GM13977 (cell line): Measurements from ENCODE around the gene HOXB7.

ENCODE experiments used
- DNase-seq: peaks from one replicate; pipeline ENCODE4 v3.0.0; 2012; ENCODE audit warnings: low spot score
- in situ Hi-C: fragments of 300-500 bp; cut with MboI; formaldehyde crosslinking; loops from one replicate; pipeline ENCODE4 v1.12.0; 2022; ENCODE audit warnings: low sequenced_read_pairs, low pct_unique_long_range_greater_than_20kb, mixed read lengths, inconsistent platforms; ENCODE audit not compliant: unreplicated experiment
- TF ChIP-seq, protein P1 (sequence below): IDR thresholded peaks from 2 replicates; pipeline ENCODE4 v1.5.1; 2012; ENCODE audit warnings: mild to moderate bottlenecking, control low read depth; ENCODE audit not compliant: insufficient read depth; ENCODE audit errors: extremely low read depth, missing control alignments

HOXB7 gene

DNA sequence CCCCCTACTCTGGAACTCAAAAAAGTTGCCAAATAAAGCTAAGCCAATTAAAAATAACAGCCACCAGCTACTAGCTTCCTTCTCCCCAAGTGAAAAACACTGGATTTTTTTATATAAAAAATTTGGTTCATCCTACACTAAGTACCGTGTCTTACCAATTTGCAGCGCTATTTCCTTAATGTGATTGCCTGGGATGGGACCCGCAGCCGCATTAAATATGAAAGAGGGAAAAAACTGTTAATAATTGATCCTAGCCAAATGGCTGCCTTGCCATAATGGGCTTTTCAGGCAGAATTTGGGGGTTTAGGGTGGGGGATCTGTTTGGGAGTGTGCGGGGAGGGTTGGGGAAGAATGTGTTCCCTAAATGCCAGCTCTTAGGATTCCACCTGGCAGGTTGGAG, 13.3 kb upstream of the HOXB7 start:
- in situ Hi-C loops, result no loop called here
- TF ChIP-seq, protein P1, sequence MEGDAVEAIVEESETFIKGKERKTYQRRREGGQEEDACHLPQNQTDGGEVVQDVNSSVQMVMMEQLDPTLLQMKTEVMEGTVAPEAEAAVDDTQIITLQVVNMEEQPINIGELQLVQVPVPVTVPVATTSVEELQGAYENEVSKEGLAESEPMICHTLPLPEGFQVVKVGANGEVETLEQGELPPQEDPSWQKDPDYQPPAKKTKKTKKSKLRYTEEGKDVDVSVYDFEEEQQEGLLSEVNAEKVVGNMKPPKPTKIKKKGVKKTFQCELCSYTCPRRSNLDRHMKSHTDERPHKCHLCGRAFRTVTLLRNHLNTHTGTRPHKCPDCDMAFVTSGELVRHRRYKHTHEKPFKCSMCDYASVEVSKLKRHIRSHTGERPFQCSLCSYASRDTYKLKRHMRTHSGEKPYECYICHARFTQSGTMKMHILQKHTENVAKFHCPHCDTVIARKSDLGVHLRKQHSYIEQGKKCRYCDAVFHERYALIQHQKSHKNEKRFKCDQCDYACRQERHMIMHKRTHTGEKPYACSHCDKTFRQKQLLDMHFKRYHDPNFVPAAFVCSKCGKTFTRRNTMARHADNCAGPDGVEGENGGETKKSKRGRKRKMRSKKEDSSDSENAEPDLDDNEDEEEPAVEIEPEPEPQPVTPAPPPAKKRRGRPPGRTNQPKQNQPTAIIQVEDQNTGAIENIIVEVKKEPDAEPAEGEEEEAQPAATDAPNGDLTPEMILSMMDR, result no peak
- DNase-seq, result no peak

DNA sequence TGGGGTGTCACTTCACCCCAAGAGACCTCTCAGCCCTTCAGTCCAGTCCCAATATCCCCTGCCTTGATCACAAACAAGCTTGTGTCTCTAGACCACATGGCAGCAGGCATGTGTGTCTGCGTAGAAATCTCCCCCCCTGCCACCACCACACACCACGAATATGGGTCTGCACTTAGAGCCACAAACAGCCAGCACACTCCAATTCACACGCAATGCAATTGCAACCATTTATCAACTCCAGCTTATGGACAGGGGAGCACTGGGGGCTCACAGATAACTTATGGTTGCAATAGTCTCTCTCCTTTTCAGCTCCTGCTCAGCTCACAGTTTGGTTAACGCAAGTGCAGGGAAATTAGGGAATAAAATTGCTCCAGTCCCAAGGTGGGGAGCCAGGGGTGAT, 12.8 kb upstream of the HOXB7 start:
- TF ChIP-seq, protein P1, result no peak
- DNase-seq, result no peak
- in situ Hi-C loops, result no loop called here

DNA sequence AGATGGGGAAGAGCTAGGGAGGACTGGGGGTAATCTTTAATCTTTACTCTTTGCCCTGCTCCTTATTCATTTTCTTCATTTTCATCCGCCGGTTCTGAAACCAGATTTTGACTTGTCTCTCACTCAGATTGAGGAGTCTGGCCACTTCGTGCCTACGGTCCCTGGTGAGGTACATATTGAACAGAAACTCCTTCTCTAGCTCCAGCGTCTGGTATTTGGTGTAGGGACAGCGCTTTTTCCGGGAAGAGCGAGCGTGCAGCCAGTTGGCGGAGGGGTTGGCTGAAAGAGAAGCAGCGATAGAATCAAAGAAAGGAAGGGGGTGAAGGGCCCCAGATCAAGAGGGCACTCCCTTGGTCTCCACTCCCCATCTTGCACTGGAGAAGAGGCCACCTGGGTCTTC, 12.0 kb upstream of the HOXB7 start:
- TF ChIP-seq, protein P1, result no peak
- no peak for DNase-seq
- in situ Hi-C loops, result no loop called here

DNA sequence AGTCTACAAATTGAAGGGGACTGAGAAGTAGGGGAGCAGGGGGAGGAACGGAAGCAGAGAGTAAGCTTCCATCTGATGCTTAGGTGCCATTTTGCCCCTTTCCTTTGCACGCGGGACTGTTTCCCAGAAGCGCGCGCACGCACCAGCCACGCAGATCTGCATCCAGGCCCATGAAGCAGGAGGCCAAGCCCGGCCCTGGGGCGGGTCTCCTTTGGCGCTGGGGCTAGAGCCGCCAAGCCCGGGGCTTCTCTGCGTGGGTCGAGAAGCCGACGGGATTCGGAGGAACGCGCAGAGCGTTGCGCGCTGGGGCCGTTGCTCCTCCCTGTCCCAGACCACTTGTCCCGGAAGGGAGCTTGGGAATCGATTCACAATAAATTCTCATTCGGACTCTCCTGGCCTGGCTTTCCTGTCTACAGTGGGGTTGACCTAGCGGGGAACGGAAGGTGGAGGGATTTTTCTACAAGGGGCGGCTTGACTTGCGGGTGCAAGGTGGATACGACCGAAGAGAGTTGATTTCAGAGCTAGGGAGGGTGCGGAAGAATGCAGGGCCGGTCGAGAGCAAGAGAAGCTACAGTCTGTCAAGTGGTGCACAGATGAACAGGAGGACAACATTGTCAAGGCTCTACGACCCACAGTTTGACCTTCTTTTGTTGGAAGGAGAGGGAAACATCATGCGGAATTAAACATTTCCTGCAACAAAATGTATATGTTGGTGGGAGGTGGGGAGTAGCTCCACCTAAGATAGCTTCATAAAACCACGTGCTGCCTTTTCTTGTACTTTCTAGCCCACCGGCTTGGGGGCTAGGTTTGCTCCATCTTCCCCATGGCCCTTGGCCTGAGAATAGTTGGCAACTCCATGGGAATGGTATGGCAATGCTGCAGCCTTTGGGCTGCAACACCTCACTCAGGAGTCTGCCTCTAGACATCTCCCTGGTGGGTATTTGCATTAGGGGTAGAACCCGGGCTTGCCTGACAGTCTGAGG, 10.9 kb upstream of the HOXB7 start:
- no peak for DNase-seq
- in situ Hi-C loops, result no loop called here
- TF ChIP-seq, protein P1, result no peak

DNA sequence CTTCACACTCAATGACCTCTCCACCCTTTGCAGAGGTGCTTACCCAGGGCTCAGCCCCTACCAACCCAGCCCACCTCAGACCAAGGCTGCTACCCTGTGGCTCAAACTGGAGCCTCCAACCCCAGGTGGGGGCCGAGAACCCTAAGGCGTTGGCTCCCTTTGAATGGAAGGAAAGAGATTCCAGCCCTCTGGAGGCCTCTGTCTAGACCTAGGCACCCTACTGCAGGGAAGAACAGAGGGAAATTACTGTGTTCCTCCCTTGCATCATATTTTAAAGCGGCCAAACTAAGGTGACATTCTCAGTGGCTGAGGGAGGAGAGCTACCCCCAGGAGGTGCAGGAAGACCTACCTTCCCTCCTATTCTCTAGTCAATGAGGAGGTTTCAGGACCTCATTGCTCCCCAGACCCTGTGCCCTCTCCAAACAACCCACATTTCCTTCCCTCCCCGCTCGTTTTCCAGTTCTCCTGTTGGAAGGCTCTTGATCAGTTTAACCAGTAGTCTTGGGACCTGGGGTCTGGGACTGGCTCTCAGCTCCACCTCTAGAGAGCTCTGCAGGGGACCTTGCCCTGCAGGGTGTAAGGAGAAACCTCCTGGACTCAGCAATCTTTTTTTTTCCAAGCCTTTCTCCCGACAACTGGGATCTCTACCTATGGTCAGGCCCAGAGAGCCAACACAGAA, 9.8 kb upstream of the HOXB7 start:
- DNase-seq, result no peak
- TF ChIP-seq, protein P1, result no peak
- in situ Hi-C loops, result no loop called here

DNA sequence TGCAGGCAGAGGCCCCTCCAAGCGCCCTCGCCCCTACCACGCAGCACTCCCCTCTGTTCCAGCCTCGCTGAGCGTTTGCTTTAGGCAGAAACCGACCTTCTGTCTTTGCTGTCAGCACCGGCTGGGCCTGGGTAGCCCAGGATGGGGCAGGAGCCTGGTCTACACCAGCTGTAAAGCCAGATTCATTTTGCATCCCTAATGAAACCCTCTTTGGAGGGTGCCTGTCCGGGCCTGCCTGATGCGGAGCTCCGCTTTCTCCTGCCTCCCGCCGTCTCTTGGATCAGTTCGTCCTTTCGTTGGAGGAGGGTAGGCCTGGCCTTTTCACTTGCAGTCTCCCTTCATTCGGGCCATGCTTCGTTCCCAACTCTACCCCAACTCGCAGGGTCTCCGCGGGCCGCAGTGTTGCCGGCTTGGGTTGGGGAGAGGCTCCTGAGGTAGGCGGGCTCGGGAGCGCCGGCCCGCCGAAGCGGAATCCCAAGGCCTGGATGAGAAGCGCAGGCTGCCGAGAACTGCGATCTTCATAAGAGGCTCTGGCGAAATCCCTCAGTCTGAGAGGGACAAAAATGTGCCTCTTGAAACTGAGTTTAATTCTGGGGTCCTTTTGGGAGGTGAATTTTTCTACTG, 9.1 kb upstream of the HOXB7 start:
- in situ Hi-C loops, result loop anchor here (10.0 kb wide), 1 partner anchor 105 kb away; the partner anchor contains the start of genes HOXB13, PRAC1 and PRAC2
- DNase-seq, result no peak
- TF ChIP-seq, protein P1, result no peak
